Stimulated activated CD4-positive, alpha-beta T cell treated with anti-CD3 and anti-CD28 coated beads, Interleukin-15, amount 100 ng/mL, for 48 hours (primary cell): Measurements from ENCODE around the gene SP3.

Experiments
- DNase-seq, 2 donors: peaks; one replicate each; pipeline ENCODE4 v3.0.0-alpha.2; 2020; ENCODE audit warnings: low read depth in 2 of 2

Gene SP3

DNA sequence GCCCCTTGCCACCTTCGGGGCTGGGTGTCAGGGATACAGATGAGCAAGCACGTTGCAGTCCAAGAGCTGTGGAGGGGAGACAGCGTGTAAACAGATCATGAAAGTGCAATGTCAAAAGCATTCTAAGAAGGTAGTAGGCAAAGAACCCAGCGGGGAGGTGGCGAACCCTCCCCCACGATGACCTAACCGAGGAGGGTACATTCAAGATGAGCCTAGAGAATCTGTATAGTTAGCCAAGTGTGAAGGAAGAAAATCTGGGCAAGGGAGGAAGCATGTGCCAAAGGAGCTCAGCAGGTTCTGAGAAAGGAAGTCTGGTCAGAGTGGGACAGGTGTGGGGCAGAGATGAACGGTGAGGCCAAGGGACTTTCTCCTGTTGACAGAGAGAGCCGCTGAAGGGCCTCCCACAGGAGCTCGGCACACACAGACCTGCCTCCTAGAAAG lies 106.9 kb downstream of the SP3 start:
- no peak for DNase-seq
